Anterior cingulate cortex (tissue), 58 donors: Measurements from ENCODE around the gene PLA2G4D.

Experiments
- DNase-seq, 58 donors: peaks; one replicate each; lab custom pipeline; 2025; lab: John Stamatoyannopoulos, UW

Gene PLA2G4D

DNA sequence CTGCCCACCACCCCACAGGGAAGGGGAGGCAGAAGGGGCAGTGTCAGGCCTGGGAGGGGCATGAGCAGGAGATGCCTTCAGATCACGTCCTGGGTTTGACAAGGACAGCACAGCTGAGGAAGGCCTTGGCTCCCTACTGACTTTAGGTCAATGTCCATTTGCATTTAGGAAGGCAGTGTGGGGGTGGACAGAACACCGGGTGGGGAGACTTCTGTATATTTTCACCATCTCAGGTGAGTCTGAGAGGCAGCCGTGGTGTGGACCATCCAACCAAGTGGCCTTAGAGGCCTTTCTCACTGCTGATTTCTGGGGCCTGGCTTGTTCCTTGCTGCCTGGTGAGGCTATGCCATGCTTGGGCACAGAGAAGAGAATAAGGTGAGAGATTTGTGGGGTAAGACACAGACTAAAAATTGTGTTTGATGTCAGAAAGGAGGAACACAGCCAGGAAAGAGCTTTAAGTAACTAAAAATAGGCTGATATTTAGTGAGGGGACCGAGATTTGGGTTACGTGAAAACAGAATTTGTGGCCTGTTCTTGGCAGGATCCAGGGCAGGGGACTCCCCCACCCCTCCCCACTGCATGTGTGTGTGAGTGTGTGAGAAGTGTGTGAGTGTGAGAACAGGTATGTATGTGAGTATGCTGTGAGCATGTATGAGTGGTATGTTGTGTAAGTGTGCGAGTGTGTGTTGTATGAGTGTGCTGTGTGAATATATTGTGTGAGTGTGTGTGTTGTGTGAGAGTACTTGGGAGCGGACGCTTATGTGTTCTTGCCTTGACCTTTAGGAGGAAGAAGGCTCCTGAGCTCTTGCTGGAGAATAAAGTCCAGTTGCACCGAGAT, 61.8 kb downstream of the PLA2G4D start:
- no peak for DNase-seq

DNA sequence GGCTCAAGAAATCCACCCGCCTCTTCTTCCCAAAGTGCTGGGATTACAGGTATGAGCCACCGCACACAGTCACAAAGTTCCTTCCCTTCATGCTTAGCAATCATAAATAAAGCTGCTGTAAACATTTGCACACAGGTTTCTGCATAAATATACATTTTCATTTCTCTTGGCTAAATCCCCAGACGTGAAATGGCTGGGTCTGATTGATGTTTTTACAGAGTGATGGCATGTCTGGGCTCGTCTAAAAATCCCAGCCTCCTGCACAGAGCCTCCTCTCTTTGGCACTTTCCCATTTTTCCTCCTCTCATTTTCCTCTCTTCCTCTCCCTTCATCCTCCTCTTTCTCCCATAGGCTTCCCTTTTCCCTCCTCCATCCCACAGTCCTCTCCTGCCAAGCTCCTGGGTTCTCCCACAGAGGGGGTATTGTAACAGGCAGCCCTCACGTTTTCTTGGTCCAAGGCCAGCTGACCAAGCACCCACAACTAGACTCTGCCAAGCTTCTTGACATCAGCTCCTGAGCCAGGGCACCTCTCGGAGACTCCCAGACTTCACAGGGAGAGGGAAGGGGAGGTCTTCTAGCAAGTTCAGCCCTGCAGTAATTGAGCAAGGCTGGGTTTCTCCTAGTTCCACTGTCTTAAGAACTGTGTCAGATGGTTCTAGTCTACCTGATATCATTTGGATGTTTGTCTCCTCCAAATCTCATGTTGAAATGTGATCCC, 63.0 kb downstream of the PLA2G4D start:
- no peak for DNase-seq

DNA sequence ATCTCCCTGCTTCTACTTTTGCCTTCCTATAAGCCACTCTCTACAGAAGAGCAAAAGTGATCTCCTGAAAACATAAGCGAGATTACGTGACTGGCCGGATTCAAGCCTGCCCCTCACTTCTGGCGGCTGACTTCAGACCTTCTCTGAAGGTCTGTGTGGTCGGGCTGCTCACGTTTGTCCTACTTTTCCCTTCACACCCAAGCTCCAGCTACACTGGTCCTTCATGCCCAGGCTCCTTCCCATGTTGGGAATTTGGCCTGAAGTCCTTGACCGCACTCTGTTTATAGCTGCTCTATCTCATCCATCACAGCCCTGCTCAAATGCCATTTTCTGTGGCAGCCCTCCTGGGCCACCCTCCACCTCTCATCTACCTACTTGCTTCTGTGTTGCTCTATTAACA, 66.8 kb downstream of the PLA2G4D start:
- DNase-seq, result no peak

DNA sequence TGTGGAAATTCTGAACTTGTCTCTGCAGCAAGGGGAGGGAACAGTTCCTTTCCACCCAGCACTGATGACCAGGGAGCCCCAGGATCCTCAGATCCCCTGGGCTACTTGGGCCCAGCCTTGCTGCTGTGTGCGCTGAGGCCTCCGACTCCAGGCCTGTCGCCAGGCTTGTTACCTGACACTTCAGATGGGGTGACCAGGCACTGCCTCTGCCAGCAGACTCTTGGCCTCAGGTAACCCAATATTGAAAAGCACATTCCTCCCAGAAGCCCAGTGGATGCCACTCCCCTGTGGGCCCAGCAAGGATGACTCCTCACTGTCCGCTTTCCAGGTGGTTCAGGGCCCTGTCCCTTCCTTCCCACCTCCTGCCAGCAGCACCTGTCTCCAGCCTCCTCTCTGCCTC, 70.1 kb downstream of the PLA2G4D start:
- no peak for DNase-seq

DNA sequence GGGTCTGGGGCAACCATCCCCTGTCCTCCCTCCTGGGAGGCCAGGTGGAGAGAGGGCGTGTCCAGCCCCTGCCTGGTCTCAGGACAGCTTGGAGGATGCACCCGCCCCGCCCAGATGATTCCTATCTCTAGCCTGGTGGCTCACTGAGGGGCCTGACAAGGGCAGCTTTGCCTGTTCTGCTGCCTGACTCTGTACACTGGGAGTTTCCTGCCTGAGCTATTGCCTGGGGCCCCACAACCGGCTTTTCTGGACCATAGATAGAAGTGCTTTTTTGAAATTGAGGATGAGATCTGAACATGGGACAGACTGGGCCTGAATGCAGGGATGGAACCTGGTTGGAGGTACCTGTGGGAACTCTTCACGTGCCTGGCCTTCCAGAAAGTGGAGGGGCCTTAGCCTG, 72.8 kb downstream of the PLA2G4D start:
- no peak for DNase-seq

DNA sequence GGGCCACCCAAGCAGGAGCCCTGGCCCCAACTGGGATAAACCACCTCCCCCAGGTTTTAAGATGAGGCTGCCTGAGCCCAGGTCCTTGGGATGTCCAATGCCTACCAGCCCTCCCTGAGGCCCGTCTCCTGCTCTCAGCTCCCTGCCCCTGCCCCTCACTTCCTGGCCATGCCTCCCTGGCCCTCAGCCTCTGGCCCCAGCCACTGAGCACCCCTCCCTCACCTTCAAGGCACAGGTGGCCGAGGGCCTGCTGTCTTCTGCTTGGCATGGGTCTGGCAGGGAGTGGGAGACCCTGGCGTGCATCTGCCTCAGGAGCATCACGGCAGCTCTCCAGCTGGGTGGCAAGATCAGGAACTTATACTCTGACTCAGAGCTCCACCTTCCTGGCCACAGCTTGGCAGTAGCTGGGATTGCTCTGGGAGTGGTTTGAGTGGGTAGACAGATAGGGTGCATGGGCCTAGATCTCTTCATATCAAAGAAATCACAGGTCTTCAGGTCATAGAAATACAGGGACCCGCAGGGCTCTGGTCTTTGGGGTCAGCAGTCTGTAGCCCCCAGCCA, 73.6 kb downstream of the PLA2G4D start, which contains the start of gene PLA2G4E:
PLA2G4E (minus strand) TSS at position 330 of the 561 bp plus-strand sequence; CDS start at position 318, 12 bp downstream.
- DNase-seq, result no peak

DNA sequence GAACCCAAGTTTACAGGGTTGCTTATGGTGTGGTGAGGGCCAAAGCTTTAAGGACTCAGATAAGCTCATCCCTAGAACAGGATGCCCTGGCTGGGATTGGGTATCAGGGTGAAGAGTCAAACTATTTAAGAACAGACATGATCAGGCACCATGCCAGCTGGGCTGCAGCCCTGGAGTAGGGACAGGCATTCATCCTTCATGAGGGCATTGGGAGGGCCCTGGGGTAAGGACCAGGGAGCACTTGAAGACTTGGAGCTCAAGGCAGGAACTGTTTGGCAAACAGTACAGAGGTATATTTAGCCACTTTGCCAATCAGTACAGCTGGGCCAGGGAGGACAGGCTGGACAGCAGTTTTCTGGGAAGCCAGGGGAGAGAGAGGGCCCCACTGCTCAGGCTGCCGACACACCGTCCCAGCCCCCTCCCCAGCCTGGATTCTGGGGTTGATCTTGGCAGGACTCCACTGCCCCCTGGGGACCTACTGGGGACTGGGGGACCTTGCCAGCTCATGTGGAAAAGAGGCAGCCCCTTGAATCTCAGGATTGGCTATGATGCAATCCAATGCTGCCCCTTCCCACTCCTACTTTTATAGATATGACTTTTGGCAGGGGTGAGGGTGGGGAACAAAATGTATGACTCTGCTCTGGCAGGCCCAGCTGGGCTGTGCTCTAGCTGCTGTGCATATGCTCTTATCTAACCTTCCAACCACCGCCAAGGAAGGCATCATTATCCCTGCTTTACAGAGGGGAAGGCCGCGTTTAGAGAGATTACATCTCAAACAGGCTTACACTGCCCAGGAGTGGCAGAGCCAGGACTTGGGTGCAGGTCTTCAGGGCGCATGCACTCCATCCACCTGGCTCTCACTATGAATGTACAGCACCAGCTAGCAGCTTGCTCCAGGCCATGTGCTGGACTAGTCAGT, 75.8 kb downstream of the PLA2G4D start:
- DNase-seq, result no peak
